IMR-90 (cell line): ENCODE measurements around the gene PCCA. TPM values are rescaled to one million over a fixed set of nuclear protein-coding genes. Genes with fewer than 3 reads are reported as not detected.

ENCODE experiments used
- ATAC-seq: fragments of 200-7000 bp; cut with Tn5 transposase; 2 replicates; pipeline ENCODE4 v1.9.1; 2020; ENCODE audit warnings: low read depth, mild to moderate bottlenecking, moderate library complexity
- BruUV-seq: library from RNA; stranded (reverse); fragments of 400-500 nt; replicated peaks from 2 replicates; lab custom pipeline; 2021; lab: Mats Ljungman, UMichigan
- CTCF ChIA-PET: fragments of 300-600 bp; formaldehyde crosslinking; extraction: SDS; loops from one replicate; lab custom pipeline; 2021; ENCODE audit warnings: antibody characterized with exemption; lab: Yijun Ruan, JAX
- POLR2A ChIA-PET: fragments of 300-600 bp; sonication (Branson Sonifier 250); formaldehyde crosslinking; loops from one replicate; lab custom pipeline; 2022; ENCODE audit warnings: antibody characterized with exemption; ENCODE audit not compliant: unreplicated experiment; lab: Charles Lee
- DNase-seq: peaks from one replicate; pipeline ENCODE4 v3.0.0; 2013
- H2AFZ ChIP-seq: replicated peaks from 2 replicates; pipeline ENCODE3; 2013; ENCODE audit warnings: low read length, mild to moderate bottlenecking; ENCODE audit not compliant: poor library complexity
- H2AK5ac ChIP-seq: 2 replicates; pipeline ENCODE4 v1.6.1; 2013; ENCODE audit warnings: low read depth, low read length, inconsistent platforms
- H2AK9ac ChIP-seq: replicated peaks from 2 replicates; pipeline ENCODE3; 2013; ENCODE audit warnings: mild to moderate bottlenecking, low read depth, low read length, moderate library complexity; ENCODE audit not compliant: poor library complexity
- H2BK120ac ChIP-seq: 2 replicates; pipeline ENCODE4 v1.6.1; 2013; ENCODE audit warnings: low read depth, low read length, inconsistent platforms
- H2BK15ac ChIP-seq: 3 replicates; pipeline ENCODE4 v1.6.1; 2013; ENCODE audit warnings: low read depth, low read length, inconsistent platforms
- H2BK20ac ChIP-seq: 2 replicates; pipeline ENCODE4 v1.6.1; 2013; ENCODE audit warnings: low read depth, mild to moderate bottlenecking, inconsistent platforms, low read length, moderate library complexity
- H2BK5ac ChIP-seq: 2 replicates; pipeline ENCODE4 v1.6.1; 2013; ENCODE audit warnings: mild to moderate bottlenecking, low read depth, low read length, inconsistent platforms; ENCODE audit not compliant: poor library complexity, severe bottlenecking
- H3K14ac ChIP-seq: replicated peaks from 2 replicates; pipeline ENCODE4 v1.6.1; 2013; ENCODE audit warnings: low read depth, low read length, inconsistent platforms
- H3K18ac ChIP-seq: 2 replicates; pipeline ENCODE4 v1.6.1; 2013; ENCODE audit warnings: low read depth, low read length, control low read depth
- H3K23ac ChIP-seq: 2 replicates; pipeline ENCODE4 v1.6.1; 2013; ENCODE audit warnings: low read depth, low read length, inconsistent platforms
- H3K27ac ChIP-seq: 2 replicates; pipeline ENCODE4 v1.5.1; 2013; ENCODE audit warnings: mild to moderate bottlenecking, control low read depth, low read length; ENCODE audit not compliant: insufficient read depth
- H3K27me3 ChIP-seq: 2 replicates; pipeline ENCODE4 v1.6.1; 2013; ENCODE audit warnings: low read length; ENCODE audit not compliant: control insufficient read depth, insufficient read depth
- H3K36me3 ChIP-seq: 2 replicates; pipeline ENCODE4 v1.6.1; 2013; ENCODE audit warnings: low read length, mixed read lengths; ENCODE audit not compliant: control insufficient read depth, insufficient read depth
- H3K4ac ChIP-seq: 2 replicates; pipeline ENCODE4 v1.6.1; 2013; ENCODE audit warnings: low read depth, low read length, inconsistent platforms
- H3K4me1 ChIP-seq: 2 replicates; pipeline ENCODE4 v1.6.1; 2013; ENCODE audit warnings: low read length, mixed read lengths; ENCODE audit not compliant: control insufficient read depth, insufficient read depth
- H3K4me2 ChIP-seq: 2 replicates; pipeline ENCODE4 v1.6.1; 2013; ENCODE audit warnings: low read depth, mild to moderate bottlenecking, control low read depth, low read length, moderate library complexity
- H3K4me3 ChIP-seq: 2 replicates; pipeline ENCODE4 v1.5.1; 2013; ENCODE audit warnings: low read depth, mild to moderate bottlenecking, control low read depth, low read length, moderate library complexity; ENCODE audit not compliant: insufficient read depth
- H3K56ac ChIP-seq: 2 replicates; pipeline ENCODE4 v1.6.1; 2013; ENCODE audit warnings: low read length, inconsistent platforms; ENCODE audit not compliant: insufficient read depth; ENCODE audit errors: extremely low read depth
- H3K79me1 ChIP-seq, 2 experiments: 2 replicates each; pipeline ENCODE4 v1.6.1; 2013; ENCODE audit warnings: low read length in 2 of 2, inconsistent platforms in 1 of 2, low read depth in 1 of 2
- H3K9ac ChIP-seq: 2 replicates; pipeline ENCODE4 v1.6.1; 2013; ENCODE audit warnings: low read depth, low read length, control low read depth
- H3K9me1 ChIP-seq: 2 replicates; pipeline ENCODE4 v1.6.1; 2013; ENCODE audit warnings: low read length, inconsistent platforms; ENCODE audit not compliant: insufficient read depth
- H3K9me3 ChIP-seq: 2 replicates; pipeline ENCODE4 v1.6.1; 2013; ENCODE audit warnings: low read length; ENCODE audit not compliant: control insufficient read depth, insufficient read depth
- H4K20me1 ChIP-seq: 2 replicates; pipeline ENCODE4 v1.6.1; 2013; ENCODE audit warnings: low read length, inconsistent platforms; ENCODE audit not compliant: insufficient read depth
- H4K5ac ChIP-seq: 2 replicates; pipeline ENCODE4 v1.6.1; 2013; ENCODE audit warnings: mild to moderate bottlenecking, low read depth, low read length, control low read depth
- H4K8ac ChIP-seq, 2 experiments: 2 replicates each; pipeline ENCODE4 v1.6.1; 2013; ENCODE audit warnings: low read depth in 2 of 2, low read length in 2 of 2, control low read depth in 1 of 2, inconsistent platforms in 1 of 2
- H4K91ac ChIP-seq: 2 replicates; pipeline ENCODE4 v1.6.1; 2013; ENCODE audit warnings: low read depth, low read length, inconsistent platforms; ENCODE audit not compliant: insufficient read depth
- CHD1 ChIP-seq: IDR thresholded peaks from 2 replicates; pipeline ENCODE4 v1.6.1; 2012; ENCODE audit warnings: low read depth, low read length, improper control_type of control experiment
- CTCF ChIP-seq: conservative IDR thresholded peaks from 2 replicates; pipeline ENCODE4 v1.5.1; 2012; ENCODE audit warnings: mild to moderate bottlenecking, low read depth, low read length, improper control_type of control experiment
- FOS ChIP-seq: fragments of 150-350 bp; IDR thresholded peaks from 2 replicates; pipeline ENCODE4 v1.6.1; 2016; ENCODE audit warnings: low read depth, low read length
- MAFK ChIP-seq: IDR thresholded peaks from 2 replicates; pipeline ENCODE4 v1.6.1; 2012; ENCODE audit warnings: low read depth, low read length, improper control_type of control experiment
- MAZ ChIP-seq: IDR thresholded peaks from 2 replicates; pipeline ENCODE4 v1.6.1; 2012; ENCODE audit warnings: low read depth, mild to moderate bottlenecking, low read length, improper control_type of control experiment, moderate library complexity, borderline replicate concordance
- MXI1 ChIP-seq: IDR thresholded peaks from 2 replicates; pipeline ENCODE4 v1.6.1; 2012; ENCODE audit warnings: low read depth, mild to moderate bottlenecking, low read length, moderate library complexity, borderline replicate concordance
- RAD21 ChIP-seq: IDR thresholded peaks from 2 replicates; pipeline ENCODE4 v1.6.1; 2012; ENCODE audit warnings: low read length, improper control_type of control experiment
- RCOR1 ChIP-seq: IDR thresholded peaks from 2 replicates; pipeline ENCODE4 v1.6.1; 2012; ENCODE audit warnings: mild to moderate bottlenecking, low read length, improper control_type of control experiment; ENCODE audit not compliant: insufficient replicate concordance
- SMC3 ChIP-seq: fragments of 150-350 bp; IDR thresholded peaks from 2 replicates; pipeline ENCODE4 v1.6.1; 2016; ENCODE audit warnings: low read depth, mild to moderate bottlenecking, antibody characterized with exemption, low read length, moderate library complexity
- WGBS, 2 experiments: methylation state at CpG; one replicate each; pipeline versions ENCODE4 v1.1.5 to v1.1.7; 2013; ENCODE audit warnings: missing lambda C conversion rate in 2 of 2; ENCODE audit not compliant: insufficient read length in 1 of 2; ENCODE audit errors: extremely low coverage in 2 of 2; 5-methylcytosine and 5-hydroxymethylcytosine counted together
- dilution Hi-C: fragments of 300-500 bp; cut with HindIII; formaldehyde crosslinking; loops from one replicate; pipeline ENCODE4 v1.14.3; 2018; ENCODE audit warnings: low sequenced_read_pairs; ENCODE audit not compliant: unreplicated experiment
- in situ Hi-C: fragments of 300-500 bp; cut with MboI; formaldehyde crosslinking; loops from 3 replicates; pipeline ENCODE4 v1.14.3; 2019; ENCODE audit warnings: low sequenced_read_pairs, inconsistent platforms, mixed read lengths
- intact Hi-C: fragments of 100-400 bp; cut with micrococcal nuclease; formaldehyde crosslinking; loops from 2 replicates; pipeline ENCODE4 v1.10.0; 2022
- polyA plus RNA-seq, 3 experiments: library from polyadenylated mRNA; depleted of rRNA; stranded (reverse); fragments of >200 nt; gene quantifications; 2 replicates each; pipeline ENCODE4 v1.2.3, GENCODE V29; 2012; ENCODE audit warnings: low replicate concordance in 1 of 3
- total RNA-seq: library from RNA; depleted of rRNA; stranded (reverse); fragments of >200 nt; gene quantifications from 2 replicates; pipeline ENCODE4 v1.2.3, GENCODE V29; 2012
- TF ChIP-seq, protein P1 (sequence below): fragments of 150-350 bp; IDR thresholded peaks from 2 replicates; pipeline ENCODE4 v1.6.1; 2017; ENCODE audit warnings: mild to moderate bottlenecking, antibody characterized with exemption, low read length, low read depth

Gene PCCA
- total and polyA plus RNA-seq, 2 of the 4 experiments (the other 2 are of a cell fraction): 7.6 to 24.0 TPM

GRCh38 chr13:100542826-100543156 is 453.9 kb downstream of the PCCA start:
- CTCF ChIA-PET: interaction anchor here (0.6 to 1.2 kb wide), 2 partner anchors 42 to 541 kb away, joined by 3 to 5 read pairs; no protein-coding TSS in a partner anchor
- intact Hi-C loops (loop anchor here (1.0 kb wide), 2 partner anchors 626 to 886 kb away; no protein-coding TSS in a partner anchor), dilution Hi-C loops (no loop called here), in situ Hi-C loops (loop anchor here (10.0 kb wide), 1 partner anchor 888 kb away; no protein-coding TSS in a partner anchor)
- no peaks in the 10 kb centered on the region for H3K9me3 ChIP-seq
- no peak overlapping the region for H2AFZ ChIP-seq
- DNase-seq (peak; percentile 64), ATAC-seq (peak; percentile 67)
- no peak overlapping the region for H3K14ac ChIP-seq
- no CpG with 5 or more reads among the region's 8 CpGs for WGBS, 2 experiments
- BruUV-seq: no TSS peak
- no peak overlapping the region for H2AK5ac ChIP-seq
- no peak overlapping the region for H2BK120ac ChIP-seq
- no peaks in the 10 kb centered on the region for H4K20me1 ChIP-seq
- no peak overlapping the region for H2AK9ac ChIP-seq
- H3K27me3 ChIP-seq: no peaks in the 10 kb centered on the region
- H3K18ac ChIP-seq: no peak overlapping the region
- H3K9me1 ChIP-seq: no peaks in the 10 kb centered on the region
- H3K23ac ChIP-seq: no peak overlapping the region
- H3K4me1 ChIP-seq: peaks cover 7% of the 10 kb centered on the region; the same call in 1 of the 2 replicates
- H2BK20ac ChIP-seq: no peak overlapping the region
- H2BK5ac ChIP-seq: no peak overlapping the region
- POLR2A ChIA-PET: no interaction called here
- no peak overlapping the region for H4K5ac ChIP-seq
- TF ChIP-seq FOS: no peak
- peak; percentile 42 for TF ChIP-seq RAD21
- no peak for TF ChIP-seq MXI1
- TF ChIP-seq, protein P1, sequence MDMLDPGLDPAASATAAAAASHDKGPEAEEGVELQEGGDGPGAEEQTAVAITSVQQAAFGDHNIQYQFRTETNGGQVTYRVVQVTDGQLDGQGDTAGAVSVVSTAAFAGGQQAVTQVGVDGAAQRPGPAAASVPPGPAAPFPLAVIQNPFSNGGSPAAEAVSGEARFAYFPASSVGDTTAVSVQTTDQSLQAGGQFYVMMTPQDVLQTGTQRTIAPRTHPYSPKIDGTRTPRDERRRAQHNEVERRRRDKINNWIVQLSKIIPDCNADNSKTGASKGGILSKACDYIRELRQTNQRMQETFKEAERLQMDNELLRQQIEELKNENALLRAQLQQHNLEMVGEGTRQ: no peak
- peak; percentile 59 for TF ChIP-seq CTCF
- no peak for TF ChIP-seq MAFK
- no peak for TF ChIP-seq MAZ
- no peak for TF ChIP-seq RCOR1
- TF ChIP-seq CHD1: no peak
- peak; percentile 63 for TF ChIP-seq SMC3
- H4K91ac ChIP-seq: no peak overlapping the region
- H3K4ac ChIP-seq: no peak overlapping the region
- 0 out of 2 replicates have a peak overlapping the region, but pooled peaks have one; percentile 33 for H3K4me2 ChIP-seq
- H3K36me3 ChIP-seq: no peaks in the 10 kb centered on the region
- no peak overlapping the region for H2BK15ac ChIP-seq
- no peak overlapping the region for H3K4me3 ChIP-seq
- no peak overlapping the region for H4K8ac ChIP-seq
- H3K56ac ChIP-seq: no peak overlapping the region
- no peaks in the 10 kb centered on the region for H3K79me1 ChIP-seq
- no peak overlapping the region for H3K27ac ChIP-seq
- H3K9ac ChIP-seq: no peak overlapping the region
